ENCODE measurements around the gene LYSET. TPM values are rescaled to one million over a fixed set of nuclear protein-coding genes. Genes with fewer than 3 reads are reported as not detected.

Gene LYSET
- total and polyA plus RNA-seq, 9 of the 15 experiments (the other 6 are each of a cell fraction or from before 2014, with no cell fraction given): 7.6 to 36.6 (median 15.9) TPM

DNA sequence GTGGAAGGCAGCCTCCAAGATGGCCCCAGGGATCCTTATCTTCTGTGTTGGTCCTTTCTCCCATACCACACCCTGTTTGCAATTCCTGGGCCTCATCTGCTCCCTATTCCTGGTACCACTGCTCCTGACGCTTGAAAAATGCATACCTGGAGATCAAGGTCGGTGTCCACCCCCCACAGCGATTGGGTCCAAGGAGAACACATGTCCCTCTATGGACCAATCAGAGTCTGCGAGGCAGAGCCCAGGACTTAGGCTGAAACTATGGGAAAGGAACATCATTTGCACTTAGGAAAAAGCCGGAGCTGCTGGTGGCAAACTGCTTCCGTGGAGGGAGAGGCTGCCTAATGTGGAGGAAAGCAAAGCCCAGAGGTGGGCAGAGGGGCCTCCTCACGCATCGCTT is 36.1 kb upstream of the LYSET start:
- FAIRE-seq (peak; percentile 11), ATAC-seq (peak; percentile 62), DNase-seq (ENCODE audit: extremely low read depth in 1 of 4, low spot score in 3 of 4) (peak in 1 of 4 experiments; percentile 23)
- no TSS peak for BruUV-seq (replicated peaks)
- 46% methylated on average over 7 of the region's 8 CpGs for WGBS (ENCODE audit: insufficient coverage, low coverage, missing lambda C conversion rate)
- in situ Hi-C loops (cut with MboI) (loop anchor here (10.0 kb wide), 1 partner anchor 194 kb away; no protein-coding TSS in a partner anchor), intact Hi-C loops (cut with micrococcal nuclease) (no loop called here)
- Histone ChIP-seq H3K4me3 (no peak overlapping the region), H3K4me1 (replicated peaks in 1 of 2; ENCODE audit: control insufficient read depth in 2 of 2, insufficient read depth in 2 of 2, low read length in 2 of 2) (no peaks in the 10 kb centered on the region), H3K9me1 (ENCODE audit: control insufficient read depth, insufficient read depth, low read length) (no peaks in the 10 kb centered on the region), H3K9ac (ENCODE audit: insufficient read depth in 1 of 2, low read depth in 2 of 2, low read length in 2 of 2) (no peak overlapping the region), H3K79me2 (ENCODE audit: control insufficient read depth, insufficient read depth, low read length) (no peaks in the 10 kb centered on the region), H2AFZ (ENCODE audit: low read depth, low read length) (0 out of 2 replicates have a peak overlapping the region, but pooled peaks have one; percentile 45), H4K20me1 (replicated peaks; ENCODE audit: control insufficient read depth, insufficient read depth, low read length) (no peaks in the 10 kb centered on the region), H3K9me3 (replicated peaks; ENCODE audit: control insufficient read depth, insufficient read depth, low read depth, low read length) (no peaks in the 10 kb centered on the region), H3K27ac (ENCODE audit: extremely low read depth, low read depth, low read length) (no peak overlapping the region), H3K27me3 (ENCODE audit: control insufficient read depth in 2 of 2, insufficient read depth in 2 of 2, low read length in 2 of 2) (peaks cover 3 to 12% of the 10 kb centered on the region in 2 experiments; a peak in 2 of 5 replicates), H3K4me2 (ENCODE audit: insufficient read depth, low read length) (0 out of 2 replicates have a peak overlapping the region, but pooled peaks have one; percentile 25), H3K36me3 (ENCODE audit: control insufficient read depth, insufficient read depth, low read length) (no peaks in the 10 kb centered on the region)
- ChIA-PET CTCF (ENCODE audit: low intra/inter-chr PET ratio) (no interaction called here), POLR2A (no interaction called here)
- no peak for TF ChIP-seq BDP1 (IDR thresholded peaks at IDR 0.05; ENCODE audit: insufficient read depth, insufficient read length)
- TF ChIP-seq, protein P1, sequence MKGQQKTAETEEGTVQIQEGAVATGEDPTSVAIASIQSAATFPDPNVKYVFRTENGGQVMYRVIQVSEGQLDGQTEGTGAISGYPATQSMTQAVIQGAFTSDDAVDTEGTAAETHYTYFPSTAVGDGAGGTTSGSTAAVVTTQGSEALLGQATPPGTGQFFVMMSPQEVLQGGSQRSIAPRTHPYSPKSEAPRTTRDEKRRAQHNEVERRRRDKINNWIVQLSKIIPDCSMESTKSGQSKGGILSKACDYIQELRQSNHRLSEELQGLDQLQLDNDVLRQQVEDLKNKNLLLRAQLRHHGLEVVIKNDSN (CRISPR knock-in tag; IDR thresholded peaks at IDR 0.05): peak; percentile 56
- TF ChIP-seq, protein P2, sequence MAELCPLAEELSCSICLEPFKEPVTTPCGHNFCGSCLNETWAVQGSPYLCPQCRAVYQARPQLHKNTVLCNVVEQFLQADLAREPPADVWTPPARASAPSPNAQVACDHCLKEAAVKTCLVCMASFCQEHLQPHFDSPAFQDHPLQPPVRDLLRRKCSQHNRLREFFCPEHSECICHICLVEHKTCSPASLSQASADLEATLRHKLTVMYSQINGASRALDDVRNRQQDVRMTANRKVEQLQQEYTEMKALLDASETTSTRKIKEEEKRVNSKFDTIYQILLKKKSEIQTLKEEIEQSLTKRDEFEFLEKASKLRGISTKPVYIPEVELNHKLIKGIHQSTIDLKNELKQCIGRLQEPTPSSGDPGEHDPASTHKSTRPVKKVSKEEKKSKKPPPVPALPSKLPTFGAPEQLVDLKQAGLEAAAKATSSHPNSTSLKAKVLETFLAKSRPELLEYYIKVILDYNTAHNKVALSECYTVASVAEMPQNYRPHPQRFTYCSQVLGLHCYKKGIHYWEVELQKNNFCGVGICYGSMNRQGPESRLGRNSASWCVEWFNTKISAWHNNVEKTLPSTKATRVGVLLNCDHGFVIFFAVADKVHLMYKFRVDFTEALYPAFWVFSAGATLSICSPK (IDR thresholded peaks at IDR 0.05; ENCODE audit: borderline replicate concordance): no peak
- TF ChIP-seq SNRNP70 (optimal IDR thresholded peaks at IDR 0.05; ENCODE audit: low read depth, low read length): no peak
- no peak for TF ChIP-seq ZNF76 (CRISPR knock-in tag; IDR thresholded peaks at IDR 0.05; ENCODE audit: borderline replicate concordance)
- TF ChIP-seq RUNX1 (IDR thresholded peaks at IDR 0.05; ENCODE audit: low read depth): no peak
- TF ChIP-seq NFE2L1 (tag; IDR thresholded peaks at IDR 0.05; ENCODE audit: borderline replicate concordance, low read depth): no peak
- TF ChIP-seq ZBTB7A (IDR thresholded peaks at IDR 0.05; ENCODE audit: borderline replicate concordance, control insufficient read depth, low read depth, low read length): no peak
- TF ChIP-seq, protein P3, sequence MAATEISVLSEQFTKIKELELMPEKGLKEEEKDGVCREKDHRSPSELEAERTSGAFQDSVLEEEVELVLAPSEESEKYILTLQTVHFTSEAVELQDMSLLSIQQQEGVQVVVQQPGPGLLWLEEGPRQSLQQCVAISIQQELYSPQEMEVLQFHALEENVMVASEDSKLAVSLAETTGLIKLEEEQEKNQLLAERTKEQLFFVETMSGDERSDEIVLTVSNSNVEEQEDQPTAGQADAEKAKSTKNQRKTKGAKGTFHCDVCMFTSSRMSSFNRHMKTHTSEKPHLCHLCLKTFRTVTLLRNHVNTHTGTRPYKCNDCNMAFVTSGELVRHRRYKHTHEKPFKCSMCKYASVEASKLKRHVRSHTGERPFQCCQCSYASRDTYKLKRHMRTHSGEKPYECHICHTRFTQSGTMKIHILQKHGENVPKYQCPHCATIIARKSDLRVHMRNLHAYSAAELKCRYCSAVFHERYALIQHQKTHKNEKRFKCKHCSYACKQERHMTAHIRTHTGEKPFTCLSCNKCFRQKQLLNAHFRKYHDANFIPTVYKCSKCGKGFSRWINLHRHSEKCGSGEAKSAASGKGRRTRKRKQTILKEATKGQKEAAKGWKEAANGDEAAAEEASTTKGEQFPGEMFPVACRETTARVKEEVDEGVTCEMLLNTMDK (IDR thresholded peaks at IDR 0.05; ENCODE audit: borderline replicate concordance, insufficient read depth, low read depth, low read length, poor library complexity, severe bottlenecking): no peak
- TF ChIP-seq, protein P4, sequence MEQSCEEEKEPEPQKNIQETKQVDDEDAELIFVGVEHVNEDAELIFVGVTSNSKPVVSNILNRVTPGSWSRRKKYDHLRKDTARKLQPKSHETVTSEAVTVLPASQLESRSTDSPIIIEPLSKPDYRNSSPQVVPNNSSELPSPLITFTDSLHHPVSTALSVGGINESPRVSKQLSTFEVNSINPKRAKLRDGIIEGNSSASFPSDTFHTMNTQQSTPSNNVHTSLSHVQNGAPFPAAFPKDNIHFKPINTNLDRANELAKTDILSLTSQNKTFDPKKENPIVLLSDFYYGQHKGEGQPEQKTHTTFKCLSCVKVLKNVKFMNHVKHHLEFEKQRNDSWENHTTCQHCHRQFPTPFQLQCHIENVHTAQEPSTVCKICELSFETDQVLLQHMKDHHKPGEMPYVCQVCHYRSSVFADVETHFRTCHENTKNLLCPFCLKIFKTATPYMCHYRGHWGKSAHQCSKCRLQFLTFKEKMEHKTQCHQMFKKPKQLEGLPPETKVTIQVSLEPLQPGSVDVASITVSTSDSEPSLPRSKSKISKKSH (CRISPR knock-in tag; IDR thresholded peaks at IDR 0.05): no peak
- no peak for TF ChIP-seq ZNF77 (CRISPR knock-in tag; IDR thresholded peaks at IDR 0.05)
- TF ChIP-seq RBM25 (IDR thresholded peaks at IDR 0.05; ENCODE audit: low read depth, low read length, severe bottlenecking): no peak
- no peak for TF ChIP-seq KDM4B (IDR thresholded peaks at IDR 0.05; ENCODE audit: borderline replicate concordance in 2 of 2, low read depth in 1 of 2)
- no peak for TF ChIP-seq RNF2 (IDR thresholded peaks at IDR 0.05)
- TF ChIP-seq ZNF644 (tag; IDR thresholded peaks at IDR 0.05; ENCODE audit: low read depth): 0 out of 2 replicates have a peak, but pooled peaks have one; percentile 59
- TF ChIP-seq SMARCE1 (IDR thresholded peaks at IDR 0.05): no peak
- TF ChIP-seq GABPB1 (CRISPR knock-in tag; IDR thresholded peaks at IDR 0.05): no peak

Measured in K562 (cell line).